Fibroblast of lung (primary cell): ENCODE data around the gene CBL. TPM values are rescaled to one million over a fixed set of nuclear protein-coding genes. Genes with fewer than 3 reads are reported as not detected.

Experiments used
- polyA plus RNA-seq, 2 donors: library from polyadenylated mRNA; depleted of rRNA in 1 of 2; stranded (reverse) in 1 of 2; unstranded in 1 of 2; fragments of >200 nt; gene quantifications; 2 replicates each; pipeline ENCODE4 v1.2.1, GENCODE V29; 2011 to 2012; ENCODE audit warnings: missing spikeins in 1 of 2
- total RNA-seq: library from RNA; depleted of rRNA; stranded (reverse); fragments of >200 nt; gene quantifications from 2 replicates; pipeline ENCODE4 v1.2.1, GENCODE V29; 2014

Gene CBL
- total and polyA plus RNA-seq, 2 donors (not counting 1 experiment from before 2014, with no cell fraction given) = 11.1 to 12.4 TPM

Other genes with a start within 250 kb of the CBL start
- not detected in 2 replicates for gene FOXR1, start 234.6 kb upstream of the CBL start, total RNA-seq
- not detected in 2 replicates for gene FOXR1, start 234.6 kb upstream of the CBL start, polyA plus RNA-seq
- gene CENATAC, start 208.2 kb upstream of the CBL start, total RNA-seq = 15.2 and 21.5 TPM in 2 replicates
- gene CENATAC, start 208.2 kb upstream of the CBL start, polyA plus RNA-seq = 10.1 and 11.0 TPM in 2 replicates
- gene RPS25, start 188.0 kb upstream of the CBL start, total RNA-seq = 525 and 1,335 TPM in 2 replicates
- gene RPS25, start 188.0 kb upstream of the CBL start, polyA plus RNA-seq = 2,775 and 2,854 TPM in 2 replicates
- gene TRAPPC4, start 187.6 kb upstream of the CBL start, total RNA-seq = 60.6 and 74.7 TPM in 2 replicates
- 109 and 207 TPM in 2 replicates for gene TRAPPC4, start 187.6 kb upstream of the CBL start, polyA plus RNA-seq
- gene SLC37A4, start 175.5 kb upstream of the CBL start, total RNA-seq = 10.0 and 10.1 TPM in 2 replicates
- 12.6 and 14.4 TPM in 2 replicates for gene SLC37A4, start 175.5 kb upstream of the CBL start, polyA plus RNA-seq
- 73.7 and 77.3 TPM in 2 replicates for gene HYOU1, start 149.1 kb upstream of the CBL start, total RNA-seq
- 85.6 and 116 TPM in 2 replicates for gene HYOU1, start 149.1 kb upstream of the CBL start, polyA plus RNA-seq
- gene VPS11, start 138.5 kb upstream of the CBL start, total RNA-seq = 26.7 and 34.3 TPM in 2 replicates
- gene VPS11, start 138.5 kb upstream of the CBL start, polyA plus RNA-seq = 9.1 and 13.7 TPM in 2 replicates
- gene HMBS, start 121.5 kb upstream of the CBL start, total RNA-seq = 6.9 and 9.4 TPM in 2 replicates
- 23.8 and 36.6 TPM in 2 replicates for gene HMBS, start 121.5 kb upstream of the CBL start, polyA plus RNA-seq
- 14.5 and 14.6 TPM in 2 replicates for gene DPAGT1, start 104.5 kb upstream of the CBL start, total RNA-seq
- gene DPAGT1, start 104.5 kb upstream of the CBL start, polyA plus RNA-seq = 44.9 and 53.0 TPM in 2 replicates
- gene C2CD2L, start 99.0 kb upstream of the CBL start, total RNA-seq = 1.8 and 3.0 TPM in 2 replicates
- gene C2CD2L, start 99.0 kb upstream of the CBL start, polyA plus RNA-seq = 3.0 and 4.2 TPM in 2 replicates
- gene HINFP, start 84.8 kb upstream of the CBL start, total RNA-seq = 13.5 and 14.4 TPM in 2 replicates
- 12.4 and 13.1 TPM in 2 replicates for gene HINFP, start 84.8 kb upstream of the CBL start, polyA plus RNA-seq
- gene ABCG4, start 57.3 kb upstream of the CBL start, total RNA-seq = under 0.01 and 0.17 TPM in 2 replicates
- gene ABCG4, start 57.3 kb upstream of the CBL start, polyA plus RNA-seq = 0.05 and 0.12 TPM in 2 replicates
- gene NLRX1, start 37.6 kb upstream of the CBL start, total RNA-seq = 12.8 and 21.3 TPM in 2 replicates
- gene NLRX1, start 37.6 kb upstream of the CBL start, polyA plus RNA-seq = 5.7 and 6.6 TPM in 2 replicates
- not detected in 2 replicates for gene NHERF4, start 20.9 kb upstream of the CBL start, total RNA-seq
- not detected in 2 replicates for gene NHERF4, start 20.9 kb upstream of the CBL start, polyA plus RNA-seq
- 3.9 and 4.8 TPM in 2 replicates for gene MCAM, start 110.8 kb downstream of the CBL start, total RNA-seq
- 8.1 and 26.3 TPM in 2 replicates for gene MCAM, start 110.8 kb downstream of the CBL start, polyA plus RNA-seq
- gene RNF26, start 128.2 kb downstream of the CBL start, total RNA-seq = 4.1 and 7.1 TPM in 2 replicates
- gene RNF26, start 128.2 kb downstream of the CBL start, polyA plus RNA-seq = 22.9 and 38.0 TPM in 2 replicates
- 32.0 and 34.4 TPM in 2 replicates for gene C1QTNF5, start 134.5 kb downstream of the CBL start, total RNA-seq
- gene C1QTNF5, start 134.5 kb downstream of the CBL start, polyA plus RNA-seq = 13.4 and 13.6 TPM in 2 replicates
- not detected in 2 replicates for gene MFRP, start 140.4 kb downstream of the CBL start, total RNA-seq
- not detected in 2 replicates for gene MFRP, start 140.4 kb downstream of the CBL start, polyA plus RNA-seq
- gene USP2, start 175.4 kb downstream of the CBL start, total RNA-seq = 0.77 and 2.3 TPM in 2 replicates
- 0.66 and 1.0 TPM in 2 replicates for gene USP2, start 175.4 kb downstream of the CBL start, polyA plus RNA-seq
- gene THY1, start 216.8 kb downstream of the CBL start, total RNA-seq = 105 and 292 TPM in 2 replicates
- 824 and 1,700 TPM in 2 replicates for gene THY1, start 216.8 kb downstream of the CBL start, polyA plus RNA-seq